ENCODE data around the gene ARPC4. TPM values are rescaled to one million over a fixed set of nuclear protein-coding genes. Genes with fewer than 3 reads are reported as not detected.
A peak's percentile ranks its signal among the peaks of the same experiment; 100 is the strongest.

Gene ARPC4
- total and polyA plus RNA-seq, 7 donors, result 75.6 to 240 (median 150) TPM

GRCh38 chr3:9837701-9838582, 45.1 kb downstream of the ARPC4 start:
- peaks cover 6 to 82% (median 25%) of the 10 kb centered on the region in 4 donors for H3K36me3 ChIP-seq
- no peak overlapping the region for H3K27ac ChIP-seq
- WGBS, 2 donors, result 81 to 90% methylated on average over 12 of the region's 12 CpGs

GRCh38 chr3:9838856-9839255, 46.0 kb downstream of the ARPC4 start:
- peaks cover 0 to 15% (median 10%) of the 10 kb centered on the region in 4 donors for H3K4me1 ChIP-seq
- DNase-seq, result no peak
- H3K4me3 ChIP-seq, result no peak overlapping the region
- no peak overlapping the region for H3K27ac ChIP-seq
- H3K36me3 ChIP-seq, result peaks cover 6 to 73% (median 22%) of the 10 kb centered on the region in 4 donors
- no peaks in the 10 kb centered on the region for H3K9me3 ChIP-seq
- H3K27me3 ChIP-seq, result no peaks in the 10 kb centered on the region
- TF ChIP-seq EP300 (IDR thresholded peaks at IDR 0.05) (no peak), CTCF (IDR thresholded peaks at IDR 0.05) (no peak), POLR2A (IDR thresholded peaks at IDR 0.05) (no peak), POLR2AphosphoS5 (IDR thresholded peaks at IDR 0.05) (no peak)
- 83 to 89% methylated on average over 4 of the region's 4 CpGs for WGBS, 2 donors
- intact Hi-C loops (cut with DNase I), result no loop called here

More at GRCh38 chr3:9837701-9838582, 45.1 kb downstream of the ARPC4 start:
- DNase-seq, result no peak
- intact Hi-C loops (cut with DNase I), result no loop called here
- TF ChIP-seq EP300 (IDR thresholded peaks at IDR 0.05) (no peak), POLR2A (IDR thresholded peaks at IDR 0.05) (no peak), POLR2AphosphoS5 (IDR thresholded peaks at IDR 0.05) (no peak), CTCF (IDR thresholded peaks at IDR 0.05) (no peak)
- no peak overlapping the region for H3K4me3 ChIP-seq
- H3K4me1 ChIP-seq, result peaks cover 0 to 12% (median 7%) of the 10 kb centered on the region in 4 donors
- no peaks in the 10 kb centered on the region for H3K27me3 ChIP-seq
- H3K9me3 ChIP-seq, result no peaks in the 10 kb centered on the region

GRCh38 chr3:9841015-9841414, 48.1 kb downstream of the ARPC4 start:
- Histone ChIP-seq H3K4me3 (no peak overlapping the region), H3K4me1 (peaks cover 0 to 19% (median 12%) of the 10 kb centered on the region in 4 donors), H3K27ac (no peak overlapping the region), H3K36me3 (peaks cover 6 to 51% (median 14%) of the 10 kb centered on the region in 4 donors), H3K27me3 (no peaks in the 10 kb centered on the region), H3K9me3 (no peaks in the 10 kb centered on the region)
- WGBS, 2 donors, result 83 to 85% methylated on average over 8 of the region's 8 CpGs
- DNase-seq, result no peak
- no peak for TF ChIP-seq POLR2A (IDR thresholded peaks at IDR 0.05)
- no peak for TF ChIP-seq POLR2AphosphoS5 (IDR thresholded peaks at IDR 0.05)
- TF ChIP-seq CTCF (IDR thresholded peaks at IDR 0.05), result no peak
- intact Hi-C loops (cut with DNase I), result loop anchor here (10.0 kb wide), 1 partner anchor 184 kb away; the partner anchor contains the start of gene FANCD2

GRCh38 chr3:9843715-9844438, 51.0 kb downstream of the ARPC4 start, which contains the start of gene RPUSD3:
Gene RPUSD3 (minus strand): TSS chr3:9844008. CDS start chr3:9843990, 18 bp downstream.
- Histone ChIP-seq H3K4me1 (peaks cover 0 to 19% (median 12%) of the 10 kb centered on the region in 4 donors), H3K4me3 (peak within 1 kb of the TSS; percentile 56 to 84 (median 78)), H3K27ac (peak within 1 kb of the TSS; percentile 80 to 93 (median 89)), H3K27me3 (no peaks in the 10 kb centered on the region), H3K9me3 (no peaks in the 10 kb centered on the region), H3K36me3 (peaks cover 6 to 30% (median 14%) of the 10 kb centered on the region in 4 donors)
- 1% methylated on average over 42 of the region's 42 CpGs for WGBS, 2 donors
- intact Hi-C loops (cut with DNase I), result loop anchor here (2.0 to 10.0 kb wide), 2 partner anchors 71 to 181 kb away; partner anchors contain the start of gene FANCD2
- DNase-seq, result peak; percentile 99
- no peak for TF ChIP-seq EP300 (IDR thresholded peaks at IDR 0.05)
- peak in 1 of 2 donors; percentile 50 for TF ChIP-seq POLR2A (IDR thresholded peaks at IDR 0.05)
- TF ChIP-seq POLR2AphosphoS5 (IDR thresholded peaks at IDR 0.05), result peak; percentile 80 to 92 (median 84)
